ENCODE data around the gene NPRL2.
A peak's percentile ranks its signal among the peaks of the same experiment; 100 is the strongest.

Gene NPRL2

DNA sequence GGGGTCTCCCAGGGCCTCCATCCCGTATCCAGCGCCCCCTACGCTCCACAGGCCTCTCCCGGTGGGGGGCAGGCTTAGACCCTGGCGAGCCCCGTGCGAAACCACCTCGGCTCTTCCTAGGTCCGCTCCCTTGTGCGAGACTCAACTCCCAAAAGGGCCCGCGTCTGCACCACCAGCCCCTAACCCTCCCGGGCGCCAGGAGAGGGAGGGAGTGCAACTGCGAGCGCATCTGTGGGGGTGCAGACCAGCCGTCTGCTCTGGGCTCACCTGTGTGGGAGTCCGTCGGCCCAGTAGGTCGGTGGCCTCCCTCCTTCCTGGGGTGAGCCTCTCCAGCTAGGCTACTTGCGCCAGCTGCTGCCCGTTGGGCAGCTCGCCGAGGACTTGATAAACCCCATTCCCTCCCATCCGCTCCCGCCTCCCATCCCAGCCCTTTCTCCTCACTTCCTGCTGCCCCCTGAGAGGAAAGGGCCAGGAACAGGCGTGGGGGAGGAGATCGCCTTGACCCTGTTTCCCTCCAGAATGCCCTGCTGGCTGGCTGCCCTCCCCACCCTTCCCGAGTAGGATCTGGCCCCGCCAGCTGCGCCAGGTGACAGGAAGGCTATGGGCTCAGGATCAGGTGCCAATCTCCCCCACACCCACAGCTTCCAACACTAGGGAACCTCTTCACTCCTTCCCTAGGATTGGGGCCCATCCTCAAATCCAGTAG is 28.0 kb downstream of the NPRL2 start, which contains the start of gene HYAL2:
Gene HYAL2 (minus strand): TSS at position 360 of the 706 bp plus-strand sequence. CDS start 2,256 bp downstream, outside the sequence.
- no peak for TF ChIP-seq REST (IDR thresholded peaks at IDR 0.05; ENCODE audit: insufficient read depth in 1 of 2, low read depth in 2 of 2, low read length in 2 of 2)
- TF ChIP-seq TAF1 (IDR thresholded peaks at IDR 0.05; ENCODE audit: borderline replicate concordance, insufficient read depth, low read length) = 0 out of 2 replicates have a peak, but pooled peaks have one; percentile 32
- no peak; the same call in 1 of the 2 replicates for TF ChIP-seq POLR2AphosphoS5 (IDR thresholded peaks at IDR 0.05; ENCODE audit: low read depth, low read length)

GRCh38 chr3:50322115-50322385 is 28.5 kb downstream of the NPRL2 start:
- TF ChIP-seq SIN3A (IDR thresholded peaks at IDR 0.05; ENCODE audit: borderline replicate concordance, insufficient read depth, low read length) (no peak), TAF1 (IDR thresholded peaks at IDR 0.05; ENCODE audit: borderline replicate concordance, insufficient read depth, low read length) (no peak), REST (IDR thresholded peaks at IDR 0.05; ENCODE audit: insufficient read depth in 1 of 2, low read depth in 2 of 2, low read length in 2 of 2) (no peak), FOXP2 (optimal IDR thresholded peaks at IDR 0.05; ENCODE audit: borderline replicate concordance, extremely low read depth, extremely low read length, insufficient read depth) (no peak), POLR2AphosphoS5 (IDR thresholded peaks at IDR 0.05; ENCODE audit: low read depth, low read length) (no peak)

GRCh38 chr3:50321336-50322114 is 29.1 kb downstream of the NPRL2 start:
- TF ChIP-seq POLR2AphosphoS5 (IDR thresholded peaks at IDR 0.05; ENCODE audit: low read depth, low read length) = 0 out of 2 replicates have a peak, but pooled peaks have one; percentile 21
- no peak for TF ChIP-seq FOXP2 (optimal IDR thresholded peaks at IDR 0.05; ENCODE audit: borderline replicate concordance, extremely low read depth, extremely low read length, insufficient read depth)
- no peak for TF ChIP-seq SIN3A (IDR thresholded peaks at IDR 0.05; ENCODE audit: borderline replicate concordance, insufficient read depth, low read length)
- TF ChIP-seq TAF1 (IDR thresholded peaks at IDR 0.05; ENCODE audit: borderline replicate concordance, insufficient read depth, low read length) = no peak
- no peak for TF ChIP-seq REST (IDR thresholded peaks at IDR 0.05; ENCODE audit: insufficient read depth in 1 of 2, low read depth in 2 of 2, low read length in 2 of 2)

- TF ChIP-seq POLR2AphosphoS5 (IDR thresholded peaks at IDR 0.05; ENCODE audit: low read depth, low read length) = no peak
- no peak for TF ChIP-seq TAF1 (IDR thresholded peaks at IDR 0.05; ENCODE audit: borderline replicate concordance, insufficient read depth, low read length)
- TF ChIP-seq REST (IDR thresholded peaks at IDR 0.05; ENCODE audit: insufficient read depth in 1 of 2, low read depth in 2 of 2, low read length in 2 of 2) = no peak
- TF ChIP-seq SIN3A (IDR thresholded peaks at IDR 0.05; ENCODE audit: borderline replicate concordance, insufficient read depth, low read length) = no peak
- TF ChIP-seq FOXP2 (optimal IDR thresholded peaks at IDR 0.05; ENCODE audit: borderline replicate concordance, extremely low read depth, extremely low read length, insufficient read depth) = no peak
Observed at GRCh38 chr3:50320853-50321335, 29.7 kb downstream of the NPRL2 start.

Data from PFSK-1 (cell line).